DND-41 (cell line): ENCODE measurements around the gene TNFRSF12A.

Source experiments
- ATAC-seq: fragments of 200-7000 bp; cut with Tn5 transposase; 3 replicates; pipeline ENCODE4 v1.9.1; 2021; ENCODE audit warnings: low read depth; ENCODE audit not compliant: insufficient read depth
- DNase-seq: peaks from one replicate; pipeline ENCODE4 v3.0.0-alpha.2; 2020
- H2AFZ ChIP-seq: 2 replicates; pipeline ENCODE4 v1.6.0; 2012; ENCODE audit warnings: low read depth, low read length
- H3K27ac ChIP-seq: 2 replicates; pipeline ENCODE4 v1.5.1; 2012; ENCODE audit warnings: low read length, inconsistent platforms
- H3K27me3 ChIP-seq: fragments of 200-600 bp; sonication (generic); 2 replicates; pipeline ENCODE4 v1.6.0; 2012; ENCODE audit warnings: low read length, mild to moderate bottlenecking, inconsistent platforms; ENCODE audit not compliant: insufficient read depth, poor library complexity
- H3K36me3 ChIP-seq: 2 replicates; pipeline ENCODE4 v1.5.1; 2012; ENCODE audit warnings: low read length, inconsistent platforms; ENCODE audit not compliant: insufficient read depth
- H3K4me1 ChIP-seq: 2 replicates; pipeline ENCODE4 v1.5.1; 2012; ENCODE audit warnings: mild to moderate bottlenecking, low read length; ENCODE audit not compliant: insufficient read depth
- H3K4me2 ChIP-seq: 2 replicates; pipeline ENCODE4 v1.6.0; 2012; ENCODE audit warnings: mild to moderate bottlenecking, moderate library complexity, low read length, inconsistent platforms; ENCODE audit not compliant: insufficient read depth
- H3K4me3 ChIP-seq, 2 experiments: fragments of 200-600 bp in 1 of 2; shearing (Covaris generic) in 1 of 2; 2 replicates each; pipeline ENCODE4 v1.5.1; 2012 to 2016; ENCODE audit warnings: inconsistent platforms in 2 of 2, low read length in 2 of 2, mild to moderate bottlenecking in 2 of 2, low read depth in 1 of 2, moderate library complexity in 1 of 2
- H3K79me2 ChIP-seq: 2 replicates; pipeline ENCODE4 v1.6.0; 2012; ENCODE audit warnings: low read length, inconsistent platforms; ENCODE audit not compliant: insufficient read depth
- H3K9ac ChIP-seq: 2 replicates; pipeline ENCODE4 v1.6.0; 2012; ENCODE audit warnings: low read depth, mild to moderate bottlenecking, inconsistent platforms, low read length, moderate library complexity
- H3K9me3 ChIP-seq: 2 replicates; pipeline ENCODE4 v1.5.1; 2012; ENCODE audit warnings: low read length, moderate library complexity, mild to moderate bottlenecking, inconsistent platforms; ENCODE audit not compliant: insufficient read depth, severe bottlenecking
- H4K20me1 ChIP-seq: 2 replicates; pipeline ENCODE4 v1.6.0; 2012; ENCODE audit warnings: low read length; ENCODE audit not compliant: insufficient read depth
- CTCF ChIP-seq: IDR thresholded peaks from 2 replicates; pipeline ENCODE4 v1.5.1; 2012; ENCODE audit warnings: borderline replicate concordance, low read length, moderate library complexity, mild to moderate bottlenecking; ENCODE audit not compliant: poor library complexity, severe bottlenecking; ENCODE audit errors: extremely low read depth
- EZH2 ChIP-seq: IDR thresholded peaks from 3 replicates; pipeline ENCODE4 v1.6.1; 2012; ENCODE audit warnings: borderline replicate concordance, low read depth, mild to moderate bottlenecking, moderate library complexity, low read length, inconsistent platforms; ENCODE audit not compliant: severe bottlenecking

TNFRSF12A gene

GRCh38 chr16:2980227-2981176, 39.7 kb upstream of the TNFRSF12A start, which contains the start of gene PKMYT1:
TSS of gene PKMYT1 (minus strand) at chr16:2980446. CDS start at chr16:2979657, 789 bp downstream.
- peak; percentile 78 for ATAC-seq
- peaks cover 63% of the 10 kb centered on the region for H3K4me1 ChIP-seq
- TF ChIP-seq CTCF = no peak
- no peak for TF ChIP-seq EZH2
- H4K20me1 ChIP-seq = peaks cover 33% of the 10 kb centered on the region
- no peaks in the 10 kb centered on the region for H3K27me3 ChIP-seq
- H3K79me2 ChIP-seq = peaks cover 57% of the 10 kb centered on the region
- no peaks in the 10 kb centered on the region for H3K9me3 ChIP-seq
- H3K4me3 ChIP-seq = peak within 1 kb of the TSS; percentile 77 to 82
- H3K9ac ChIP-seq = peak within 1 kb of the TSS; percentile 100
- peak within 1 kb of the TSS; percentile 84 for H3K4me2 ChIP-seq
- peaks cover 40% of the 10 kb centered on the region for H3K36me3 ChIP-seq
- H3K27ac ChIP-seq = peak within 1 kb of the TSS; percentile 100
- peak; percentile 95 for DNase-seq
- H2AFZ ChIP-seq = peak within 1 kb of the TSS; percentile 96

GRCh38 chr16:2981177-2981898, 38.8 kb upstream of the TNFRSF12A start:
- peaks cover 25% of the 10 kb centered on the region for H4K20me1 ChIP-seq
- H3K27me3 ChIP-seq = no peaks in the 10 kb centered on the region
- H3K9ac ChIP-seq = peak overlapping the region; percentile 100
- H3K4me3 ChIP-seq = peak overlapping the region; percentile 77 to 82
- TF ChIP-seq EZH2 (no peak), CTCF (no peak)
- ATAC-seq (no peak), DNase-seq (peak; percentile 23)
- H3K36me3 ChIP-seq = peaks cover 31% of the 10 kb centered on the region
- peak overlapping the region; percentile 100 for H3K27ac ChIP-seq
- H3K4me1 ChIP-seq = peaks cover 58% of the 10 kb centered on the region
- no peaks in the 10 kb centered on the region for H3K9me3 ChIP-seq
- H3K79me2 ChIP-seq = peaks cover 49% of the 10 kb centered on the region
- peak overlapping the region; percentile 96; the same call in 1 of the 2 replicates for H2AFZ ChIP-seq
- peak overlapping the region; percentile 84 for H3K4me2 ChIP-seq

- H3K79me2 ChIP-seq = peaks cover 44% of the 10 kb centered on the region
- H3K27me3 ChIP-seq = no peaks in the 10 kb centered on the region
- peak overlapping the region; percentile 84; the same call in 1 of the 2 replicates for H3K4me2 ChIP-seq
- no peak overlapping the region for H2AFZ ChIP-seq
- ATAC-seq = no peak
- peaks cover 19% of the 10 kb centered on the region for H4K20me1 ChIP-seq
- no peaks in the 10 kb centered on the region for H3K9me3 ChIP-seq
- TF ChIP-seq EZH2 (no peak), CTCF (no peak)
- peaks cover 26% of the 10 kb centered on the region for H3K36me3 ChIP-seq
- H3K4me1 ChIP-seq = peaks cover 53% of the 10 kb centered on the region
- no peak for DNase-seq
- peak overlapping the region; percentile 100; the same call in 1 of the 2 replicates for H3K9ac ChIP-seq
- no peak overlapping the region for H3K4me3 ChIP-seq
- no peak overlapping the region for H3K27ac ChIP-seq
These were observed 38.3 kb upstream of the TNFRSF12A start for GRCh38 chr16:2981899-2982250.
